ENCODE results near the gene SLC43A3.

Gene SLC43A3

DNA sequence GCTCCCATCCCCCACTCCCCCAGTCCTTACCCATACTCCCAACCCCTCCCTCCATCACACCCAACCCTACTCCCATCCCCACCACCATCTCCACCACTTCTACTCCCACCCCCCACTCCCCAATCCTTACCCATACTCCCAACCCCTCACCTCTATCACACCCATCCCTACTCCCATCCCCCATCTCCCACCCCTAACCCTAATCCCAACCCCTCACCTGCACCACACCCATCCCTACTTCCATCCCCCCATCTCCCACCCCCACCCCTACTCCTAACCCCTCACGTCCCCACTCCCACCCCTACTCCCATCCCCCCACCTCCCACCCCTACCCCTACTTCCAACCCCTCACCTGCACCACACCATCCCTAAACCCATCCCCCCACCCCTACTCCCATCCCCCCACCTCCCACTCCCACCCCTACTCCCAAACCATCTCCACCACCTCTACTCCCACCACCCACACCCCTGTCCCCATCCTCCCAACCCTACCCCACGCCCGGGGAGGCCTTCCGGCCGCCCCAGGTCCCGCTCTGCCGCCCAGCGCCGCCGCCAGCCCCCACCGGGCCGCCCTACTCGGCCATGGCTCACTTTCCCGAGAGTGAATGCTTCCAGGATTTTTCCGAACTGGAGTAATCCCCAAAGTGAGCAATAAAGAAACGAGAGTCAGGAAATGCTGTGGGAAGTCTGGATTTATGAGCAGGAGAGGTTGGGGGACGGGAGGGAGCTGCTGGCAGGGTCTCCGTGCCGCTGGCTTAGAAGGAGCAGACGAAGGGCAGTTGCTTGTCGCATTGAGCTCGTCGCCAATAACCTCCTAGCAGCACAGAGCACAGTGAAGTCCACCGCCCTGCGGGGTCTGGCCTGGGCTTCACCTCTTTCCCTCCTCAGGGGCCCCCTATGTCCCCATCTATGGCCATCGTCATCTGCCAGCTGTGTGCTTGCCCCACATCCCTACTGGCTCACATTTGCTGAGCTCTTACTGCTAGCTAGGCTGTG lies 50.5 kb downstream of the SLC43A3 start:
- no peak overlapping the region for H3K4me3 ChIP-seq (ENCODE audit: low read depth, low read length)
- TF ChIP-seq, protein P1, sequence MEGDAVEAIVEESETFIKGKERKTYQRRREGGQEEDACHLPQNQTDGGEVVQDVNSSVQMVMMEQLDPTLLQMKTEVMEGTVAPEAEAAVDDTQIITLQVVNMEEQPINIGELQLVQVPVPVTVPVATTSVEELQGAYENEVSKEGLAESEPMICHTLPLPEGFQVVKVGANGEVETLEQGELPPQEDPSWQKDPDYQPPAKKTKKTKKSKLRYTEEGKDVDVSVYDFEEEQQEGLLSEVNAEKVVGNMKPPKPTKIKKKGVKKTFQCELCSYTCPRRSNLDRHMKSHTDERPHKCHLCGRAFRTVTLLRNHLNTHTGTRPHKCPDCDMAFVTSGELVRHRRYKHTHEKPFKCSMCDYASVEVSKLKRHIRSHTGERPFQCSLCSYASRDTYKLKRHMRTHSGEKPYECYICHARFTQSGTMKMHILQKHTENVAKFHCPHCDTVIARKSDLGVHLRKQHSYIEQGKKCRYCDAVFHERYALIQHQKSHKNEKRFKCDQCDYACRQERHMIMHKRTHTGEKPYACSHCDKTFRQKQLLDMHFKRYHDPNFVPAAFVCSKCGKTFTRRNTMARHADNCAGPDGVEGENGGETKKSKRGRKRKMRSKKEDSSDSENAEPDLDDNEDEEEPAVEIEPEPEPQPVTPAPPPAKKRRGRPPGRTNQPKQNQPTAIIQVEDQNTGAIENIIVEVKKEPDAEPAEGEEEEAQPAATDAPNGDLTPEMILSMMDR (IDR thresholded peaks at IDR 0.05; ENCODE audit: low read depth, low read length), result no peak

DNA sequence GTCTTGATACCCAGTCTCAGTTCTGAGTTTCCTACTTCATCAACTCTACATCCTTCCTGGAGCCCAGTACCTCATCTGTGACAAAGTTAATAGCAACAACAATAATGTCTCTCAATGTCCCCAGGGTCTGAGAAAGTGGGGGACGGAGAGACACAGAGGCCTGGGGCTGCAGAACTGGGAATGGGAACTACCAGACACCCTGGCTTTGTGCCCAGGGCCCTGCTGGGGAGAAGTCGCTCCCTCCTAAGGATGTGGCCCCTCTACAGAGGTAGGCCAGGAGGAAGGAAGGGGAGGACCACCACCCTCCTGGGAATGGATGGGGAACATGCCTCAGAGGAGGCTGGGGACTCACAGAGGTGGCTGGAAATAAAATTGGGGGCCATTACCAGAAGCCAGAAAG lies 51.4 kb downstream of the SLC43A3 start:
- TF ChIP-seq, protein P1 (IDR thresholded peaks at IDR 0.05; ENCODE audit: low read depth, low read length), result no peak
- no peak overlapping the region for H3K4me3 ChIP-seq (ENCODE audit: low read depth, low read length)

DNA sequence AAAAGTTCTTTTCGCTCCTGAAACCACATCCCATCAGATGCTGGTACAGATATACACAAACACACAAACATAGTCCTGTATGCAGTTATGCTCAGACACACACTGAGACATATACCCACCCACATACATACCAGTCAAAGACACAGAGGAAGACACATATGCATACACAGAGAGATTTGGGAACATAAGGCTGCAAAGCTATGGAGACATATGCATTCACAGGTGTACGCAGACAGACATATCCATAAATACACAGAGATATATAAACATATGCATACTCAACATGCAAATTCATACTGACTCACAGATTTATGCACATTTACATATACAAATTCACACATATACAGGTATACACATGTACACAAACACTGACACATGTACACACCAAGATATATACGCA lies 52.0 kb downstream of the SLC43A3 start:
- TF ChIP-seq, protein P1 (IDR thresholded peaks at IDR 0.05; ENCODE audit: low read depth, low read length), result no peak
- no peak overlapping the region for H3K4me3 ChIP-seq (ENCODE audit: low read depth, low read length)

DNA sequence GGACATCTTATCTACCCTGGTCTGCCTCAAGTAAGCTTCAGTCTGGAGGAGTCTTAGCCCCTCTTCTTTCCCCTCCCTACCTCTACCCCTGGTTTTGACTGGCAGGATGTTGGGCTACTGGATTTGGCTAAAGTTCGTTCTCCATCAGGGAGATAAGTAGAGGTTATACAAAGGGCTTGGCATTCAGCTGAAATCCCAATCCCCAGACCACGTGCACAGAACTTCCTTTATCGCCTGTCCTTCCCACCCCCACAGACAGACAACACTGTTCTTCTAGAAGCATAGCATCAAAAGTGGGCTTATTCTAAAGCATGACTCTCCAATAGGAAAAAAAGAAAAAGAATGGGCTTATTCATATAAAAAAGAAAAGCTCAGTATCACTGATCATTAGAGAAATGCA lies 53.8 kb downstream of the SLC43A3 start:
- TF ChIP-seq, protein P1 (IDR thresholded peaks at IDR 0.05; ENCODE audit: low read depth, low read length), result no peak
- no peak overlapping the region for H3K4me3 ChIP-seq (ENCODE audit: low read depth, low read length)

DNA sequence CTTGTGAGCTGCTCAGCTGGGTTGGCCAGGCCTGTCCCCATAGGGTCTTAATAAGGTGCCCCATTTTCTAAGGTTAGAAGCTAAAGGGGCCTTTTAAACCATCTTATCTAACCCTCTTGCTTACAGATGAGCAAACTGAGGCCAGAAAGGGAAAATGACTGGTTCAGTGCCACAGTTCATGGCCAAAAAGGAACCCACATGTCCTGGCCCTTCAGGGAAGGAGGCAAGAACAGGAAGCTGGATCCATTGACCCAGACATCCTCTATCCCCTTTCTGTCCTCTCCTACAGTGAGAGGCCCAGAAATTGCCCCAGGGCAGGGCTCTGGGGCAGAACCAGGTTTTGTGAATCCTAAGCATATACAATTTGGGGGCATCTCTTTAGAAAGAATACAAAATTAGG lies 56.0 kb downstream of the SLC43A3 start:
- TF ChIP-seq, protein P1 (IDR thresholded peaks at IDR 0.05; ENCODE audit: low read depth, low read length), result no peak

DNA sequence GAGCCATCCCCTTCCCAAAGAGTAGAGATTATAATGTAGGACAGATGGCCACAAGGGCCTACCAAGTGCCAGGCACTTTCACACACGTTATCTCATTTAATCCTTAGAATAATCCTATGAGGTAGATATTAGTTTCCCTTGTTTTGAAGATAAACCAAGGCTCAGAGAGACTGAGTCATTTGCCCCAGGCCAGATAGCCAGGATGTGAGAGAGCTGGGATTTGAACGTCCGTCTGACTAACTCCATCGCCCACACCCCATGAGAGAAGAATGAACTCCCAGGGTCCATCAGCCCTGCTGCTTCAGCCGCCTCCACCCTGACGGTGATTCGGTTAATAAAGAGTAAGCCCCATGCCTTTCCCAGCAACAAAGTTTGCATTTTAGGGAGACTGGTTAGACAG lies 56.7 kb downstream of the SLC43A3 start:
- TF ChIP-seq, protein P1 (IDR thresholded peaks at IDR 0.05; ENCODE audit: low read depth, low read length), result no peak
- no peak overlapping the region for H3K4me3 ChIP-seq (ENCODE audit: low read depth, low read length)

More for the DNA sequence above, 56.0 kb downstream of the SLC43A3 start:
- H3K4me3 ChIP-seq (ENCODE audit: low read depth, low read length), result no peak overlapping the region

DNA sequence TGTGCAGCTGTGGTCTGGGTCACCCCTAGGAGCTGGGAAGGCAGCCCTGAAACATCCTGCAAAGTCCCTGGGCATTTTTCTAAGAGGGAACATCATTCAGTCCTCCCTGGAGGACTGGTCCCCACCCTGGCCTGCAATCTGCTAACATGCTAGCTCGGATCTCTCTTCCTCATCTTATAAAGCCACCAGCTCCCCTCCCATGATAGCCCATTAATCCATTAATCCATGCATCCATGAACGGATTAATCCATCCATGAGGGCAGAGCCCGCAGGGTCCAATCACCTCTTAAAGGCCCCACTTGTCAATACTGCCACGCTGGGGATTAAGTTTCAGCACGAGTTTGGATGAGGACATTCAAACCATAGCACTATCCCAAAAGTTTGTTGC lies 58.1 kb downstream of the SLC43A3 start:
- H3K4me3 ChIP-seq (ENCODE audit: low read depth, low read length), result no peak overlapping the region
- TF ChIP-seq, protein P1 (IDR thresholded peaks at IDR 0.05; ENCODE audit: low read depth, low read length), result no peak
